ENCODE data around the gene PYGB. TPM values are rescaled to one million over a fixed set of nuclear protein-coding genes. Genes with fewer than 3 reads are reported as not detected.

The PYGB gene
- polyA plus RNA-seq, 4 donors = 25.7 to 38.4 (median 32.7) TPM

DNA sequence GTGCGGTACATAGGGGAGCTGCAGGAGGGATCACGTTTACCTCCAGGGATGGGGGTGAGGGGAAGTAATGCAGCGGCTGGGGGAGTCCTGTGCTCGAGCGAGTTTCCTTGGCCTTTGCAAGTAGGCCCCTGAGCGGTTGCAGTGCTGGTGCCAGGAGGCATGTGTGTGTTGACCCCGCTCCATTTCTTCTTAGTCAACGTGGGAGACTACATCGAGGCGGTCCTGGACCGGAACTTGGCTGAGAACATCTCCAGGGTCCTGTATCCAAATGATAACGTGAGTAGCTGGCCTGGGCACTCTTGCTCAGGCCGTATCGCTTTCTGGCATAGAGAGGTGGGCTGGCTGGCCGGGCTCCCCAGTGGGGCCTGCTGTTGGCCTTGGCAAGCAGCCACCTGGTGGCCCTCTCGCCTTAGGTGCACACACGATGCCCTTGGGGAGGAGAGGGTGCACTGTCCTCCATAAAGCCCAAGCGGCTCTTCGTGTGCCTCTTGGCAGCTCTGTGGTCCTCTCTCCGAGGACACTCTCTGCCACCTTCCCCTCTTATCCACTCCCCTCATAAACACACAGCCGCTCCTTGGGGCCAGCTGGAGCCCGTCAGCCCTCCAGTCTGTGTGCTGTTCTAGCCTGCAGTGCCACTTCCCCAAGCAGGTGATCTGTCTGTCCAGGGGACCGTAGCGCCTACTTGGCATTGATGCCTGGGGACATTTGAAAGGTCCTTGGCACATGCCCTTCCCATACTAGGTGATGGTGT lies 29.3 kb downstream of the PYGB start:
- Histone ChIP-seq H3K4me1 (ENCODE audit: control insufficient read depth in 3 of 3, insufficient read depth in 2 of 3, low read depth in 1 of 3, low read length in 2 of 3) (no peaks in the 10 kb centered on the region), H3K27ac (ENCODE audit: low read depth in 1 of 3, low read length in 2 of 3) (no peak overlapping the region), H3K27me3 (ENCODE audit: control insufficient read depth in 3 of 3, insufficient read depth in 3 of 3, low read length in 3 of 3) (no peaks in the 10 kb centered on the region), H3K36me3 (ENCODE audit: control insufficient read depth in 3 of 3, insufficient read depth in 2 of 3, low read depth in 1 of 3, low read length in 3 of 3) (peaks cover 17 to 96% (median 21%) of the 10 kb centered on the region in 3 donors), H3K4me3 (ENCODE audit: low read depth in 1 of 3, low read length in 3 of 3) (no peak overlapping the region), H3K9me3 (ENCODE audit: control insufficient read depth in 2 of 2, insufficient read depth in 1 of 2, low read depth in 1 of 2, low read length in 1 of 2) (no peaks in the 10 kb centered on the region)
- FAIRE-seq = no peak
- 91 to 94% (median 93%) methylated on average over 24 of the region's 24 CpGs for WGBS, 3 donors
- DNase-seq = no peak

DNA sequence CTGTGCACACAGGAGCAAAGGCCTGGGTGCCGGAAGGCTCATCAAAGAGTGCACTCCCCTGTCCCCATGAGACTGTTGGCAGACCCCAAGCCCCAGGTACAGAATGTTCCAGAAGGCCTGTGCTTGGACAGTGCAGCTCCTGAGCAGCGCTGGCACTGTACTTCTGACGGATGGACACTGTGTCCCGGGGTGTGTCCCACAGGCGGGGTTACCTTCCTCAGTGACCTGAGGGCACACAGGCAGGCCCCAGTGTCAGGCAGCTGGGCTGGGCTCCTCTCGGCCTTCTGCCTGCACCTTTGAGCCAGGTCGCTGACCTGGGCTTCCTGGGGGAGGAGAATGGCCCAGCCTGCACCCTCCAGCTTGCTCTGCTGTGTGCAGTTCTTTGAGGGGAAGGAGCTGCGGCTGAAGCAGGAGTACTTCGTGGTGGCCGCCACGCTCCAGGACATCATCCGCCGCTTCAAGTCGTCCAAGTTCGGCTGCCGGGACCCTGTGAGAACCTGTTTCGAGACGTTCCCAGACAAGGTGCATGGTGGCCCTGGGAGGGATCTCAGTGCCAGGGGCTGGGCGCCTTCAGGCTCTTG lies 30.1 kb downstream of the PYGB start:
- Histone ChIP-seq H3K4me1 (ENCODE audit: control insufficient read depth in 3 of 3, insufficient read depth in 2 of 3, low read depth in 1 of 3, low read length in 2 of 3) (no peaks in the 10 kb centered on the region), H3K27me3 (ENCODE audit: control insufficient read depth in 3 of 3, insufficient read depth in 3 of 3, low read length in 3 of 3) (no peaks in the 10 kb centered on the region), H3K4me3 (ENCODE audit: low read depth in 1 of 3, low read length in 3 of 3) (no peak overlapping the region), H3K36me3 (ENCODE audit: control insufficient read depth in 3 of 3, insufficient read depth in 2 of 3, low read depth in 1 of 3, low read length in 3 of 3) (peaks cover 16 to 98% (median 25%) of the 10 kb centered on the region in 3 donors), H3K9me3 (ENCODE audit: control insufficient read depth in 2 of 2, insufficient read depth in 1 of 2, low read depth in 1 of 2, low read length in 1 of 2) (no peaks in the 10 kb centered on the region), H3K27ac (ENCODE audit: low read depth in 1 of 3, low read length in 2 of 3) (no peak overlapping the region)
- FAIRE-seq (no peak), DNase-seq (no peak)
- WGBS, 3 donors = 94 to 96% (median 96%) methylated on average over 17 to 19 of the region's 19 CpGs

DNA sequence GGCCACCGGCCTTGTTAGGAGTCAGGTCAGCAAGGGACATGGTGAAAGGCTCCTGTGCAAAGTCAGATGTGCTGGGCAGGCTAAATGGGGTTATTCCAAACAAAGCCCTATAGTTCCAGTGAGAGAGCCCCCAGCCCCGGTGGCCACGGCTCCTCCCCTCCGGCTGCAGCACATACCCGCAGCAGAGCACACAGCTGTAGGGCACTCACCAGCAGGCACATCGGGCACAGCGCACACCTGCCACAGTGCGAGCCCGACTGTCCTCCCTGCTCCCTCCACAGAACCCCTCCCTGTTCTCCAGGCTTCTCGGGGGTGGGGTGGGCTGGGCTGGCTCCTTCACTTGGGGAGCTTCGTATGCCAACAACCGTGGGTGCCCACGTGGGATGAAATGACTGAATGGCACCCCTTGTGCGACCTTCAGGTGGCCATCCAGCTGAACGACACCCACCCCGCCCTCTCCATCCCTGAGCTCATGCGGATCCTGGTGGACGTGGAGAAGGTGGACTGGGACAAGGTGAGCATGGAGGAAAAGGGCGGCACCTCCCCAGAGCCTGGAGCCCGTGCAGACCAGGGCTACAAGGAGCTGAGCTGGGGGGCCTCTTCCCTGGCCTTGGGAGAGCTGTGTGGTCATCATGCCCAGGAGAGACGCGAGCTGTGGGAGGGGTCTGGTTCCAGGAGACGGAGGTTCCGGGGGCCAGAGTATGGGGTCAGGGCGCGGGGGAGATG lies 30.9 kb downstream of the PYGB start:
- Histone ChIP-seq H3K4me1 (ENCODE audit: control insufficient read depth in 3 of 3, insufficient read depth in 2 of 3, low read depth in 1 of 3, low read length in 2 of 3) (no peaks in the 10 kb centered on the region), H3K27ac (ENCODE audit: low read depth in 1 of 3, low read length in 2 of 3) (no peak overlapping the region), H3K27me3 (ENCODE audit: control insufficient read depth in 3 of 3, insufficient read depth in 3 of 3, low read length in 3 of 3) (no peaks in the 10 kb centered on the region), H3K4me3 (ENCODE audit: low read depth in 1 of 3, low read length in 3 of 3) (no peak overlapping the region), H3K36me3 (ENCODE audit: control insufficient read depth in 3 of 3, insufficient read depth in 2 of 3, low read depth in 1 of 3, low read length in 3 of 3) (peaks cover 18 to 99% (median 29%) of the 10 kb centered on the region in 3 donors), H3K9me3 (ENCODE audit: control insufficient read depth in 2 of 2, insufficient read depth in 1 of 2, low read depth in 1 of 2, low read length in 1 of 2) (no peaks in the 10 kb centered on the region)
- WGBS, 3 donors = 93 to 95% (median 94%) methylated on average over 25 to 26 of the region's 26 CpGs
- no peak for FAIRE-seq
- no peak for DNase-seq

DNA sequence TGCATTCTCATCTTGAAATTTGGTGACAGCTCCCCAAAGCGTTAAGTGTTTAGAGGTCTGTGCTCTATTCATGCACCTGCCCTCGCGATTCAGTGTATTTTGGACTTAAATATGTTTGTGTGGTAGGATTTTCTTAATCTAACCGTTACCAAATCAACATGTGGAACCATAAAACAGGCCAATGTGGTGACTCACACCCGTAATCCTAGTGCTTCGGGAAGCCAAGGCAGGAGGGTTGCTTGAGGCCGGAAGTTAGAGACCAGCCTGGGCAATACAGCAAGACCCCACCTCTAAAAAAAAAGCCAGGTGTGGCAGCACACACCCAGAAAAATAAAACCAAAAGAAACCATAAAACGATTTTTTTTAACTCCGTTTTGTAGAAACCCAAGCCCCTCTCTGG lies 31.5 kb downstream of the PYGB start:
- no peak overlapping the region for H3K4me3 ChIP-seq (ENCODE audit: low read depth in 1 of 3, low read length in 3 of 3)
- H3K9me3 ChIP-seq (ENCODE audit: control insufficient read depth in 2 of 2, insufficient read depth in 1 of 2, low read depth in 1 of 2, low read length in 1 of 2) = no peaks in the 10 kb centered on the region
- FAIRE-seq (no peak), DNase-seq (no peak)
- H3K27me3 ChIP-seq (ENCODE audit: control insufficient read depth in 3 of 3, insufficient read depth in 3 of 3, low read length in 3 of 3) = no peaks in the 10 kb centered on the region
- WGBS, 3 donors = 60 to 81% (median 71%) methylated on average over 9 of the region's 9 CpGs
- H3K4me1 ChIP-seq (ENCODE audit: control insufficient read depth in 3 of 3, insufficient read depth in 2 of 3, low read depth in 1 of 3, low read length in 2 of 3) = no peaks in the 10 kb centered on the region
- no peak overlapping the region for H3K27ac ChIP-seq (ENCODE audit: low read depth in 1 of 3, low read length in 2 of 3)
- peaks cover 19 to 99% (median 34%) of the 10 kb centered on the region in 3 donors for H3K36me3 ChIP-seq (ENCODE audit: control insufficient read depth in 3 of 3, insufficient read depth in 2 of 3, low read depth in 1 of 3, low read length in 3 of 3)

DNA sequence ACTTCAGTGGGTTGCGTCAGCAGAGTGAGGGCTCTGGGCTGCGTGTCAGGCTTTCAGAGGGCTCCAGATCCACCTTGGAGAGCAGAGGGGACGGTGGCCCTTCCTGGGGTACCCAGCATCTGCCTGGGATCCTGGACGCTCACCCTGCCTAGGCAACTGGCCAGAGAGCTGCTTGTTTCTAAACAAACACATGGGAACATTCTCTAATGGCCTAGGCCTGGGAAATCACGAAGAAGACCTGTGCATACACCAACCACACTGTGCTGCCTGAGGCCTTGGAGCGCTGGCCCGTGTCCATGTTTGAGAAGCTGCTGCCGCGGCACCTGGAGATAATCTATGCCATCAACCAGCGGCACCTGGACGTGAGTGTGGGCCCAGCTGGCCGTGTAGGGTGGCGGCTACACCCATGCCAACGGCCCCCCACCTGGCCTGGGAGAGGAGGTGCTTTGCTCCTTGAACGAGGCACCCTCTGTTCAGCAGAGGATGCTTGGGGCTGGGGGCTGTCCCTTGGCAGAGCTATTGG lies 32.2 kb downstream of the PYGB start:
- Histone ChIP-seq H3K36me3 (ENCODE audit: control insufficient read depth in 3 of 3, insufficient read depth in 2 of 3, low read depth in 1 of 3, low read length in 3 of 3) (peaks cover 15 to 95% (median 33%) of the 10 kb centered on the region in 3 donors), H3K9me3 (ENCODE audit: control insufficient read depth in 2 of 2, insufficient read depth in 1 of 2, low read depth in 1 of 2, low read length in 1 of 2) (no peaks in the 10 kb centered on the region), H3K27me3 (ENCODE audit: control insufficient read depth in 3 of 3, insufficient read depth in 3 of 3, low read length in 3 of 3) (no peaks in the 10 kb centered on the region), H3K4me3 (ENCODE audit: low read depth in 1 of 3, low read length in 3 of 3) (no peak overlapping the region), H3K27ac (ENCODE audit: low read depth in 1 of 3, low read length in 2 of 3) (no peak overlapping the region), H3K4me1 (ENCODE audit: control insufficient read depth in 3 of 3, insufficient read depth in 2 of 3, low read depth in 1 of 3, low read length in 2 of 3) (no peaks in the 10 kb centered on the region)
- WGBS, 3 donors = 63 to 83% (median 68%) methylated on average over 15 of the region's 15 CpGs
- FAIRE-seq (no peak), DNase-seq (no peak)

DNA sequence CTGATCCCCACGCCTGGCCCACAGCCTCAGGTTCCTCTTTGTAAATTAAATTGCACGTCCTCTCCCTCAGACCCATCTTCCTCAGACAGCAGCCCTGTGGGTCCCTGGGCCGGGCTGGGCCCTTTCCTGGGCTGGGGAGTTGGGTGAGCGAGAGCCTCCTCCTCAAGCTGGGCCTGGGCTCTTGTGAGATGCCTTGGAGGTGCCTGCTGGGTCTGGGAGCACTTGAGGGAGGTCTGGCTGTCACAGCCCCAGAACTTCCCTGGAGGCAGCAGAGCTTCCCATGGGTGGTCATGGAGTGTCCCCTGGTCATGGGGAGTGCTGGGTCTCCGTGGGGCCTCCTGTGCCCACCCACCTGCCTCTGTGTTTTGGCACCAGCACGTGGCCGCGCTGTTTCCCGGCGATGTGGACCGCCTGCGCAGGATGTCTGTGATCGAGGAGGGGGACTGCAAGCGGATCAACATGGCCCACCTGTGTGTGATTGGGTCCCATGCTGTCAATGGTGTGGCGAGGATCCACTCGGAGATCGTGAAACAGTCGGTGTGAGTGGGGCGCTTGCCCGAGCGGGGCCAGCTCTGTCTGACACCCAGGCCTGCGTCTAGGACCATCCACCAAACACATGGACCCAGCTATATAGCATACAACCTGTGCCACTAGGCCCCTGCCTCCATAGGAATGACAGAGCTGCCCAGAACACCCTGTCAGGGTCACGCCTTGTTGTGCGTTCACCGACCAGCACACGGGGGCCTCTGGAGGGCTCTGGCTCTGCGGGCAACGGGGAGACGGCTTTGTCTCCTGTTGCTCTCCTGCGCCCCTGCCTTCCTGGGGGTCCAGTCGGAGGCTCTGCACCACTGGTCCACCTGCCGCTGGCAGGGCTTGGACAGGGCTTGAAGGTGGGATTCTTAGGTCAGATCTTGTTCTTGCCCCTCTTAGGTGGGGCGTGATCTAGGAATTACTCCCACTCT lies 33.0 kb downstream of the PYGB start:
- H3K36me3 ChIP-seq (ENCODE audit: control insufficient read depth in 3 of 3, insufficient read depth in 2 of 3, low read depth in 1 of 3, low read length in 3 of 3) = peaks cover 17 to 95% (median 34%) of the 10 kb centered on the region in 3 donors
- 95 to 97% (median 96%) methylated on average over 33 of the region's 33 CpGs for WGBS, 3 donors
- H3K27ac ChIP-seq (ENCODE audit: low read depth in 1 of 3, low read length in 2 of 3) = no peak overlapping the region
- H3K27me3 ChIP-seq (ENCODE audit: control insufficient read depth in 3 of 3, insufficient read depth in 3 of 3, low read length in 3 of 3) = no peaks in the 10 kb centered on the region
- no peak overlapping the region for H3K4me3 ChIP-seq (ENCODE audit: low read depth in 1 of 3, low read length in 3 of 3)
- DNase-seq = no peak
- H3K4me1 ChIP-seq (ENCODE audit: control insufficient read depth in 3 of 3, insufficient read depth in 2 of 3, low read depth in 1 of 3, low read length in 2 of 3) = no peaks in the 10 kb centered on the region
- H3K9me3 ChIP-seq (ENCODE audit: control insufficient read depth in 2 of 2, insufficient read depth in 1 of 2, low read depth in 1 of 2, low read length in 1 of 2) = no peaks in the 10 kb centered on the region
- no peak for FAIRE-seq

DNA sequence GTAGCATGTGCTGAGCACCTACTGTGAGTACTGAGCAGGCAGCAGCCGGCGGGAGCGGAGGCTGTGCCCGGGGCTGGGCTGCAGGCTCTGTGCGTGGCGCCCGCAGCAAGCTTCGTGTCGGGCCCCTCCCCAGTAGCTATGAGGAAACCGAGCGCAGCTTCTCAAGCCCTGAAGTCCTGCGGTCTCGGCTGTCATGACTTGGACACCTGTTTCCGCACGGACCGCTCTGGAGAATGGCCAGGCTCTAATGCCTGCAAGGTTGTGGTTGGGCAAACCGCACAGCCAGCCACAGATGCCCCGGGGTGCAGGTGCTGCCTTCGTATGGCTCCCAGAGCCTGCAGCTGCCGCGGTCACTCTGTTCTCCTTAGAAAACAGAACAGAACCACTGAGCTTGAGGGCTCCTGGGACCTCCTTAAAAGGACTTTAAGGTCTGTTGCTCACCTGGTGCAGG lies 33.7 kb downstream of the PYGB start:
- no peaks in the 10 kb centered on the region for H3K27me3 ChIP-seq (ENCODE audit: control insufficient read depth in 3 of 3, insufficient read depth in 3 of 3, low read length in 3 of 3)
- DNase-seq (no peak), FAIRE-seq (no peak)
- no peak overlapping the region for H3K27ac ChIP-seq (ENCODE audit: low read depth in 1 of 3, low read length in 2 of 3)
- peaks cover 17 to 96% (median 35%) of the 10 kb centered on the region in 3 donors for H3K36me3 ChIP-seq (ENCODE audit: control insufficient read depth in 3 of 3, insufficient read depth in 2 of 3, low read depth in 1 of 3, low read length in 3 of 3)
- no peaks in the 10 kb centered on the region for H3K9me3 ChIP-seq (ENCODE audit: control insufficient read depth in 2 of 2, insufficient read depth in 1 of 2, low read depth in 1 of 2, low read length in 1 of 2)
- H3K4me1 ChIP-seq (ENCODE audit: control insufficient read depth in 3 of 3, insufficient read depth in 2 of 3, low read depth in 1 of 3, low read length in 2 of 3) = no peaks in the 10 kb centered on the region
- no peak overlapping the region for H3K4me3 ChIP-seq (ENCODE audit: low read depth in 1 of 3, low read length in 3 of 3)
- WGBS, 3 donors = 87 to 94% (median 92%) methylated on average over 21 of the region's 21 CpGs
